NK-92 (cell line): ENCODE measurements around the gene DPYSL5.

Experiments used
- DNase-seq: peaks from one replicate; lab custom pipeline; 2025; ENCODE audit not compliant: unreplicated experiment; lab: John Stamatoyannopoulos, UW

The DPYSL5 gene

GRCh38 chr2:26845021-26845420, 2.9 kb upstream of the DPYSL5 start:
- no peak for DNase-seq

GRCh38 chr2:26846334-26847306, 1.3 kb upstream of the DPYSL5 start:
- no peak for DNase-seq

- no peak for DNase-seq
These were observed 651 bp upstream of the DPYSL5 start for GRCh38 chr2:26847307-26847654.

DNA sequence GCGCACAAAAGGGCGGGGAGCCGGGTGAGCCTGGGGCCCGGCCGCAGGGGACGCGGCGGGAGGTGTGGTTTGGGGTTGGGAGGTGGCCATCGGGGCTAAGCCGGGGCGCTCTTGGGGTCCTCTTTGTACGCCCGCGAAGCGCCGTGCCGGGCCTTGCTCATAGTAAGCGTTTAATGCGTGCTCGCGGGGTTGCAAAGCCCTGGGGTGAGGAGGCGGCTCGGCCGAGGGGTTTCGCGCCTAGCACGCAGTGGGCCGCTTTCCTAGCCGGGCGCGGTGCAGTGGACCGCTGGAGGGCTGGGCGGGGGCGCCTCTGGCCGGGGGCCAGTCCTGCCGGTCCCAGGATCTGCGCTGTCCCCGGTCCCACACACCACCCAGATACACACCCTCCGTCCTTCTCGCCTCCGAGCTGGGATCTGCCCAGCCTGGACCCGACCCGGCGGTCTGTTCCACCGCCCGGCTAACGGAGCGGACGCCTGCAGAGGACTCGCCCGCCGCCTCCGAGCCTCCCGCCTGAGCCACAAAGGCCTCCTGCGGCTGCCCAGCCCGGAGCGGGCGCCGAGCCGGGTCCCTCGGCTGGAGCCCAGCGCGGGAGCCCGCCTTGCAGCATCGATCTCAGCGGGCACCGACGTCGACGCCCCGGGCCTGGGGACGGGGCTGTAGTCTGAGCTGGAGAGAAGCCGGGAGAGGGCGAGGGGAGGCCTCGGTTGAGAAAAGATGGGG, 564 bp downstream of the DPYSL5 start:
- DNase-seq: no peak

- no peak for DNase-seq
These were observed 1.4 kb downstream of the DPYSL5 start for GRCh38 chr2:26849056-26849999.

DNA sequence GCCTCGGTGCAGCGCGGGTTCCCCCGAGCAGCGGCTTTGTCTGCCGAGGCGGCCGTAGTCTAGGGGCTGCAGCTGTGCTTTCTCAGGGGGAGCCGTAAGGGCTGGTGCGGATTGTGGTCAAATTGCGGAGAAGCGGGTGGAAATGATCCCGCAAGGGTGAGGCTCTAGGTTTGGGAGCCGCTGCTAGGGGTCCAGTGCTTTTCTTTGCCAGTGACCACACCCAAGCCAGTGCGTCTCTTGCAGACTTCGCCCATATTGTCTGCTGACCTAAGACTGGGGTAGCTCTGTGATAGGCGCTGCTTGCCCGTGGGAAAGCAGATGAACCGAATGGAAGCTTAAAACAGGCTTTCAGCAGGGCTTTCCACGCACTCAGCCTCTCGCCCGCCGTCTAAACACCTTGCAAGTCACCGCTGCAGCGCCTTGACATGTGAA, 2.1 kb downstream of the DPYSL5 start:
- DNase-seq: no peak

DNA sequence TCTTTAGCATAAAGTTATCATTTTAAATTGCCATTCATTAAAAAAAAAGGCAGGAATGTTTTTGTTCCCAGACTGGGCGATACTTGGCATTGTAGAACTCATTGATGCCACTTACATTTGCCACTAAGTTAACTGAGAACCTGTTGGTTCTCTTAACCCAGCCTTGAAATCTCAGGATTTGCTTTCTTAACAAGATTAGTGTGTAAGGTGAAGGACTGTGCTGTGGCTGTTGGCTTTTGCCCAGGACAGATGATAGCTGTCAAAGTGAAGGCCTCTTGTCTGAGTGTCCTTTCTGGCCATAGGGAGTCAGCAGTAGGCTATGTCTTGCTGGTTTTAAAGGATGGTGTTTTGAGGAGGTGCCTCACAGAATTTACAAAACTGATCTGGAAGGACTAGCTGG, 2.6 kb downstream of the DPYSL5 start:
- DNase-seq: no peak

DNA sequence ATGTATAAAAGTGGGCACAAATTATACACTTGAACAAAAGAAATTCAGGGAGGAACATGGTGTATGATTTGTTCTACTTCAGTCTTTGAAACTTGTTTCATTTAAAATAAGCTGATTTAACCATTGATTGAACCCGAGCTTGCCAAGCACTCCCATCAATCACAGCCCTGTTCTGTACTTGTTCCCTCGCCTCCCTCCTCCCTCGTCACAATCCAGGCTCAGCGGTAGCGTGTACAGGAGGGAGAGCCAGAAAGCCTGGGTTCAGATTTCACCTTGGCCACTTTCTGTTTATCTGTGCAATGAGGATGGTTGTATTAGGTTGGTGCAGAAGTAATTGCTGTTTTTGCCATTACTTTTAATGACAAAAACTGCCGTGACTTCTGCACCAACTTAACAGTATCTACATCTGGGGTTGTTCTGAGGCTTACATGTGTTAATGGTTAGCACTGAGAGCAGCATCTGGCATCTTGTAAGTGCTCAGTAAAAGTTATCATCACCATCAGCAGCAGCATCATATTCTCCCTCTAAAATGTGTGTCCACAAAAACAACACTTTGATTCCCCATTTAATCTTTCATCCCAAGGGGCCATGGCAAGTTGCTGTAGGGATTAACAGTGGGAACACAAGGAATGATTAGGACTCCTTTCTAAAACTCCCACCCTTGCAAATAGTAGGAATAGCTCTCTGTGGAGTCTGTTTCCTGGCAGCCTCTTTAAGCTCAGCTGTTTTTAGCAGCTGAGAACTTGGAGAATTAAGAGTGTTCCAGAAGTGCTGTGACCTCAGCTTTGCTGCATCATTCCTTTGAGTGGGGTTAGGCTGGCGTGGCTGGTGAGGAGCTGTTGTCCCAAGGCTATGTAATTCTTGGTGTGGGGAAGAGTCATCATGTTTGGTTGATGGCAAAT, 4.7 kb downstream of the DPYSL5 start:
- no peak for DNase-seq

DNA sequence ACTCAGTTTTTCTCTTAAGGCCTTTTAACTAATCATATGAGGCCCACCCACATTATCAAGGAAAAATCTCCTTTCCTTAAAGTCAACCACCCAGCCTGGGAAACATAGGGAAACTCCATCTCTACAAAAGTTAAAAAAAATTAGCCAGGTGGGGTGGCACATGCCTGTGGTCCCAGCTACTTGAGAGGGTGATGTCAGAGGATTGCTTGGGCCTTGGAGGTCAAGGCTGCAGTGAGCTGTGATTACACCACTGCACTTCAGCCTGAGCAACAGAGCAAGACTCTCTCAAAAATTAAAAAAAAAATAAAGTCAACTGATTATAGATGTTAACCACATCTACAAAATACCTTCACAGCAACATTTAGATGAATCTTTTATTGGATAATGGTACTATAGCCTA, 5.8 kb downstream of the DPYSL5 start:
- DNase-seq: no peak

DNA sequence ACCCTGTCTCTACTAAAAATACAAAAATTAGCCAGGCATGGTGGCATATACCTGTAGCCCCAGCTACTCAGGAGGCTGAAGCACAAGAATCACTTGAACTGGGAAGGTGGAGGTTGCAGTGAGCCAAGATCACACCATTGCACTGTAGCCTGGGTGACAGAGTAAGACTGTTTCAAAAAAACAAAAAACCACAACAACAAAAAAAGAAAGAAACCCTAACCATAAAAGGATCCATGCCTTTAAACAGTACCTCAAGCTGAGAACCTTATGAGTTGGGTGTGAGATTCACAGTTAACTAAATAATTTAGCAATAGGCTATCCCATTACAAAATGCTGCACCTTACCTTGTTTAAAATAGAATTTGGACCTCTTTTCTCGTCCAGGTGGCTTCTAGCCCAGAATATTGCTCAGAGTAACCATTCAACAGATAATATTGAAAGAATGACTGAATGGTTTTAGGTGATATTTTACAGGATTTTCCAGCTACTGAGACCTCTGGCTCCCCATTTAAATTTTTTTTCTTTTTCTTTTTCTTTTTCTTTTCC, 6.4 kb downstream of the DPYSL5 start:
- no peak for DNase-seq

- DNase-seq: no peak
These were observed 7.5 kb downstream of the DPYSL5 start for GRCh38 chr2:26855466-26855865.

- no peak for DNase-seq
These were observed 11.7 kb downstream of the DPYSL5 start for GRCh38 chr2:26859622-26860021.

GRCh38 chr2:26860211-26860850, 12.4 kb downstream of the DPYSL5 start:
- DNase-seq: no peak

GRCh38 chr2:26861610-26862224, 13.8 kb downstream of the DPYSL5 start:
- no peak for DNase-seq

- DNase-seq: no peak
These were observed 16.3 kb downstream of the DPYSL5 start for GRCh38 chr2:26864226-26864625.

DNA sequence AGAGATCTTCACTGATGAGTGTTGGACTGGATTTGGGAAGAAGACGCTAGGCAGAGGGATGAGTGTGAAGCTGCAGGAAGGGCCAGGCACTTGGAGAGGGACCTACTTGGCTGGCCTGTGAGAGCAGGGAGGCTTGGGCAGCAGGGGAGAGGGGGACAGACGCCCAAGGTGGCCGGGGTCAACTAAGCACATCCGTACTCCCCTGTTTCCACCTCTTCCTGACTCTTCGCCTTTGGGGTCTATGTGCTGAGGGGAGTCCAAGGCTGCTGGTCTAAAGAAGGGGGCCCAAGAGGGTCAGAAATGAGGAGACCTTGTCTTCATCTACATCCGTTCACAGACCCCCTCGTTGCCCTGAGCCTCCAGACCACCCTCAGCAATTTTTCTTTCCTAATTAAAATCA, 16.7 kb downstream of the DPYSL5 start:
- no peak for DNase-seq

DNA sequence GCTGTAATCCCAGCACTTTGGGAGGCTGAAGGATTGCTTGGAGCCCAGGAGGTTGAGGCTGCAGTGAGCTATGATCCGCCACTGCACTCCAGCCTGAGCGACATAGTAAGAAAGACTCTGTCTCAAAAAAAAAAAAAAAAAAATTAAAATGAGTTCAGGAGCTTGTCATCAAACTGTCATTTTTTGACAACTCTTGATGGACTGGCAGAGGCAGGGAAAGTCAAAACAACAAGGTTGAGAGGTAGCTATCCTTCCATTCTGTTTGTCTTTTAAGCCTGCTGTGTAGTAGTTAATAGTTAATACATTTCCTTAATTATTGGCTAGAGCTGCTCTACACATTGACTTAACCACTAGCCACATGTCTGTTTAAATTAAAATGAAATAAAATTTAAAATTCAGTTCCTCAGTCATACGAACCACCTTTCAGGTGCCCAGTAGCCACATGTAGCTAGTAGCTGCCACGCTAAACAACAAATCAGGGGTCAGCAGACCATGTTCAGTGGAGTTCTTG, 22.7 kb downstream of the DPYSL5 start:
- DNase-seq: no peak

DNA sequence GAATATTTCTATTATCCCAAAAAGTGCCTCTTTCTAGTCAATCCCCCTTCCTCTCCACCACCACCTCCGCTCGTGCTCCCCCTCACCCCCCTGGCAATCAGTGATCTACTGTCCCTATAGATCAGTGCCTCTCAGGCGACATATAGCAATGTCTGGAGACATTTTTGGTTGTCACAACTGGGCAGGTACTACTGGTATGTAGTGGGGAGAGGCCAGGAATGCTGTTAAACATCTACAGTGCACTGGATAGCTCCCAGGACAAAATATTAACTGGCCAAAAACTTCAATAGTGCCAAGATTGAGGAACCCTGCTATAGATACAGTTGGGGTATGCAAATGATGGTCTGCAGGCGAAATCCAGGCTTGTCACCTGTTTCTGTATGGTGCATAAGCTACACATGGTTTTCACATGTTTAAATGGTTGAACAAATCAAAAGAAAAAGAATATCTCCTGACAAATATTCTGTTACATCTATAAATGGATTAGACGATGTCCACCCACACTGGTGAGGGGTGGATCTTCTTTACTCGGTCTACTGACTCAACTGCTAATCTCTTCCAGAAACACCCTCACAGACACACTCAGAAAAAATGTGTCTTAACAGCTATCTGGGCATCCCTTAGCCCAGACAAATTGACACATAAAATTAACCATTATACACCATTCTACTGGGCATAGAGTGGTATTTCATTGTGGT, 25.5 kb downstream of the DPYSL5 start:
- DNase-seq: no peak
